Erythroblast (primary cell): ENCODE measurements around the gene CDRT4.

Source experiments
- GATA1 ChIP-seq: IDR thresholded peaks from 2 replicates; pipeline ENCODE4 v1.6.1; 2011; ENCODE audit warnings: low read depth, mild to moderate bottlenecking, control low read depth, low read length, moderate library complexity
- POLR2A ChIP-seq: IDR thresholded peaks from 2 replicates; pipeline ENCODE4 v1.6.1; 2011; ENCODE audit warnings: mild to moderate bottlenecking, low read length

DNA sequence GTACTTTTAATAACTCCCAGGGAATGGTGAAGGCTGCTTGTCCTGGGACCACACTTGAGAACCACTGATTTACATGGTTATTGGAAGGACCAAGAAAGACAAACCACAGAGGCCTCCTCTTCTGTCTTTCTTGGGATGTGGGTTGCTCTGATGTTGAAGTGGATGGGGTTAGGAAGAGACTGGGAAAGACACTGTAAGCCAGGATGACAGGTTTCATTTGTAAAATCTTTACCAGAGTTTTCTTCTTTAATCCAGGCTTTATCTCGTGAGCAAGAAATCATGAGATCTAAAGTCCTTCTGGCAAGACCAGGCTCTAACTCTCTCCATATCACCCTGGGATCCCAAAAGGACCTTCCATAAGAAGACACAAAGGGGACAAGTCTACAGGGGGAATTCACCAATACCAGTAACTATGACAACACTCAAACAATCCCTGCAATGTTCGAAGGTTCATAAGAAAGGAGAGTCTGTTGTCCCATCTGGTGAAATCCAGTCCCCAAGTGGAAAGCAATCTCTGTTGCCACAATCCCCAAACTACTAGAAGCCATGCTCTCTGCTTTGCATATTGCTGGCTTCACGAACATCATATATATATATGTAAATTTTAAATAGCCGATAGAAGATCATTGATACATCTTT lies 44.8 kb upstream of the CDRT4 start:
- TF ChIP-seq POLR2A (no peak), GATA1 (no peak)
